Spinal cord (tissue), 10 donors: ENCODE data around the gene SLC48A1. TPM values are rescaled to one million over a fixed set of nuclear protein-coding genes. Genes with fewer than 3 reads are reported as not detected.

Experiments used
- DNase-seq, 6 donors: peaks; one replicate each; pipeline versions ENCODE4 v3.0.0 to v3.0.0-alpha.2; 2013 to 2015; ENCODE audit warnings: low spot score in 6 of 6, low read depth in 4 of 6
- H3K27ac ChIP-seq: one replicate; pipeline ENCODE4 v1.5.1; 2013; ENCODE audit warnings: low read depth, low read length, control low read depth
- H3K27me3 ChIP-seq: one replicate; pipeline ENCODE4 v1.6.1; 2013; ENCODE audit warnings: low read length; ENCODE audit not compliant: control insufficient read depth, insufficient read depth
- H3K36me3 ChIP-seq: one replicate; pipeline ENCODE4 v1.6.1; 2013; ENCODE audit warnings: low read length; ENCODE audit not compliant: control insufficient read depth, insufficient read depth
- H3K4me1 ChIP-seq: one replicate; pipeline ENCODE4 v1.6.1; 2013; ENCODE audit warnings: low read length; ENCODE audit not compliant: control insufficient read depth, insufficient read depth
- H3K4me3 ChIP-seq: one replicate; pipeline ENCODE4 v1.5.1; 2013; ENCODE audit warnings: low read depth, low read length, control low read depth
- H3K9me3 ChIP-seq: one replicate; pipeline ENCODE4 v1.6.1; 2013; ENCODE audit warnings: low read length; ENCODE audit not compliant: control insufficient read depth, insufficient read depth
- WGBS: methylation state at CpG from one replicate; pipeline ENCODE4 v1.1.5; 2013; ENCODE audit warnings: missing lambda C conversion rate; ENCODE audit not compliant: insufficient coverage; 5-methylcytosine and 5-hydroxymethylcytosine counted together
- polyA plus RNA-seq, 2 donors: library from polyadenylated mRNA; unstranded; fragments of 120-200 nt; gene quantifications; one replicate each; pipeline ENCODE4 v1.2.1, GENCODE V29; 2013; ENCODE audit not compliant: insufficient read length in 2 of 2
- total RNA-seq, 2 donors: library from RNA; depleted of rRNA in 1 of 2; stranded (reverse); fragments of 120-200 nt in 1 of 2; fragments of >200 nt in 1 of 2; gene quantifications; one replicate each; pipeline versions ENCODE4 v1.2.3 to v1.2.4, GENCODE V29; 2013 to 2014
- donor health status: healthy.

Gene SLC48A1
- total and polyA plus RNA-seq, 4 donors = 19.3 to 45.1 (median 34.1) TPM

DNA sequence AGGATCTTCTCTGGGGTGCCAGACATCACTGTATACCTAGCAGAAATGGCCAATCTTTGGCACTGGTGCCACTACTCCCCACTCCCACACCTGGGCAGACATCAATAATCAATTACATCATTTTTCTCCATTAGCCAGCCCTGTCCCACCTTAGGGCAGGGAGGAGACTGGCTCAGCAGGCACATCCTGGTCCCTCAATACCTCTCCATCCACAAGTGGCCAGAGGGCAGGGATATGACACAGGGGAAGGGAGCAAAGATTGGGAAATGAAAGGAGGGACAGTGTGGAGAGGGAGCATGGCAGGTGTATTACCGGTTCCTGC is 24.6 kb upstream of the SLC48A1 start:
- Histone ChIP-seq H3K4me1 (peaks cover 28% of the 10 kb centered on the region), H3K36me3 (peaks cover 57% of the 10 kb centered on the region), H3K9me3 (no peaks in the 10 kb centered on the region), H3K27ac (no peak overlapping the region), H3K27me3 (no peaks in the 10 kb centered on the region), H3K4me3 (no peak overlapping the region)
- WGBS = 100% methylated on average over 1 of the region's 1 CpG
- DNase-seq = no peak

DNA sequence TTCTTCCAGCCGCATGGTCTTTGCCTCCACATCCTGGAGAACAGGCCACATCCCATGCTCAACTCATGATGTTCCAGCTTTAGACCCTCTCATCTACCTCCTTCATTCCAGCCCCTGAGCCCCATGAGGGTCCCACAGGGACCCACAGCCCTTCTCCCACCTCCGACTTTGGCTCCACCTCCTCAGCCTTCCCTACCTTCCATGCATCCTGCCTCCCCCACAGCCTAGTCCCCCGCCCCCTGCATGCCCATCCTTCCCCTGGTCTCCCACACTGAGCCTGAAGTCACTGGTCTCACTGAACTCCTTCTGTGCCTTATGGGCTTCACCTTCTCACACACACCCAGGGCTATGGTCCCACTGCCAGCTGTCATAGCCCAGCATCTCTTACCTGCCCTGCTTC is 24.1 kb upstream of the SLC48A1 start:
- WGBS = 91% methylated on average over 3 of the region's 3 CpGs
- Histone ChIP-seq H3K27me3 (no peaks in the 10 kb centered on the region), H3K27ac (no peak overlapping the region), H3K36me3 (peaks cover 59% of the 10 kb centered on the region), H3K9me3 (no peaks in the 10 kb centered on the region), H3K4me1 (peaks cover 27% of the 10 kb centered on the region), H3K4me3 (no peak overlapping the region)
- DNase-seq = no peak

DNA sequence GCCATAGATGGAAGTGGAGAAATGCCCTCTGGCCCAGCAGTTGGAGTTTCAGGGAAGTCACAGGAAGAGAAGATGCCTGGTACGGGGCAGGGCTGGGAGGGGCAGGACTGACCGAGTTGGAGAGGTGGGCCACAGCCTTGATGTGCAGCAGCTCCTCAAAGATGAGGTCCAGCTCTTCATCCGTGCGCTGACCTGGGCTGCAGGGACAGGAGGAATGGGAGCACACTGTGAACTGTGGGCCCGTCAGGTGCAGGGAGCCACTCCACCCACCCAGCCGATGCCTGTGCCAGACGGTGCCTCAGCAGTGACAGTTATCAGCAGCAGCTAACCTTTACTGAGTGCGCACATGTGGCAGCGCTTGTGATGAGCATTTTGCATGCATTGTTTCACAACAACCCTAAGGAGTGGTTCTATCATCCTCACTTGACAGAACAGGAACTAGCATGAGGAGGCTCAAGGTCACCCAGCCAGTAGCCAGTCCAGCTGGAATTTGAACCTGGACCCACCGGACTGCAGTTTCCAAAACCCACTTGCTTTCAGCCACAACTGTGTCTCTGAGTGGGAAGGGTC is 22.7 kb upstream of the SLC48A1 start:
- WGBS = 91% methylated on average over 9 of the region's 10 CpGs
- H3K9me3 ChIP-seq = no peaks in the 10 kb centered on the region
- DNase-seq = no peak
- no peak overlapping the region for H3K27ac ChIP-seq
- H3K4me1 ChIP-seq = peaks cover 25% of the 10 kb centered on the region
- H3K27me3 ChIP-seq = no peaks in the 10 kb centered on the region
- peaks cover 59% of the 10 kb centered on the region for H3K36me3 ChIP-seq
- H3K4me3 ChIP-seq = no peak overlapping the region

DNA sequence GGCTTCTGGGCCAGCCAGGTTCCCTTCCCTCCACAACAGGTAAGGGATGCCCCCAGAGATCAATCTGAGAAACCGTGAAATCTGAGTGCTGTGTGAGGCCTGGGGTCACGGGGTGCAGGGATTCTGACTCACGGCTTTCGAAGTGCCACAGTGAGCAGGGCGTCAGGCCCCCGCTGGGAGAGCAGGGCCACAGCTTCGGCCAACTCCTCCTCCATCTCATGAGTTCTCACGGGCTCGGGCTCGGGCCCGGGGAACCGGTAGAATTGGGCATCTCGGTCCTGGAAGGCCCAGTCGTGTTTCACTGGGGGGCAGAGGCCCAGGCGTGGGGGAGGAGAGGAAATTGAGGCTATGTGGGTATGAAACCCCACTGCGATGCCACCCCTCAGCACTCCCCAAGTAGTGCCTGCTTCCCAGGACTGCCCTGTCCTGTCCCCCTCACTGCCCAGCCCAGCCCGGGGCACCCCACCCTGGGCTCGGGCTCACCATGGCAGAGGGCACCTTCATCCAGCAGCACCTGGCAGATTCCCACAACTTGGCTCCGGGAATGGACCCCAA is 22.0 kb upstream of the SLC48A1 start:
- Histone ChIP-seq H3K27me3 (no peaks in the 10 kb centered on the region), H3K27ac (no peak overlapping the region), H3K4me1 (peaks cover 21% of the 10 kb centered on the region), H3K4me3 (no peak overlapping the region), H3K9me3 (no peaks in the 10 kb centered on the region), H3K36me3 (peaks cover 59% of the 10 kb centered on the region)
- DNase-seq = no peak
- 88% methylated on average over 10 of the region's 19 CpGs for WGBS

DNA sequence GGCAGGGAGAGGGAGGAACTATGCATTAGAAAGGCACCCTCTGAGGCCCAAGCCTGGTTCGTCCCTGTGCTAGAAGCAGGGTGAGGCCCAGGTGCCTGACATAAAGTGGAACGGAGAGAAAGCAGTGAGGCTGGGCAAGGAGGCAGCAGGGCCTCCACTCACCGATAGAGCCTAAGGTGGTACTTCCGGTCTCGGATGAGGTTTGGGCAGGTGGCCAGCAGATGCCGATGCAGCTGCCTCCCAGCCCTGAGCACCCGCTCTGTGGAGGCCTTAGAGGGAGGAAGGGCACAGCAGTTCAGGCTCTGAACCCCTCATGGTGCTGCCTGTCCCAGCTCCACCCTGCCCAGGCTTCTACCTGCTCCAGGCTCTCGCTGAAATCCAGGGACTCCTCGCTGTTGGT is 21.5 kb upstream of the SLC48A1 start:
- H3K27ac ChIP-seq = no peak overlapping the region
- H3K36me3 ChIP-seq = peaks cover 54% of the 10 kb centered on the region
- WGBS = 78% methylated on average over 9 of the region's 9 CpGs
- no peaks in the 10 kb centered on the region for H3K9me3 ChIP-seq
- H3K27me3 ChIP-seq = no peaks in the 10 kb centered on the region
- no peak for DNase-seq
- H3K4me1 ChIP-seq = peaks cover 21% of the 10 kb centered on the region
- no peak overlapping the region for H3K4me3 ChIP-seq

DNA sequence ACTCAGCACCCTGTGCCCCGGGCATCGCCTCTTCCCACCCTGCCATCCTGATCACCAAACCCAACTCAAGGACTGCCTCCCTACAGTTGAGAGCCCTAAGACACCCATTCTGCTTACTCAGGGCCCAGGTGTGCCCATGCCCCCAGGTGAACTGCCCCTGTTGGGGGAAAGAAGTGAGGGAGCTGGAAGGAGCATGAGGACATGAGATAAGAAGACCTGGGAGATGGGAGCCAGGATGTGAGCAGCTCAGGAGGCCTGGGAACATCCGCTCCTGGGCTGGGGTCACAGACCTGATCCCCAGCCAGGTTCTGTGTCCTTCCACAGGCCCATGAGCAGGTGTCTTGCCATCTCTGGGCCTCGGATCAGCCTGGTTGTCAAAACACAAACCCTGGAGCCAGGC is 20.9 kb upstream of the SLC48A1 start:
- no peak overlapping the region for H3K27ac ChIP-seq
- peaks cover 51% of the 10 kb centered on the region for H3K36me3 ChIP-seq
- DNase-seq = no peak
- 94% methylated on average over 3 of the region's 4 CpGs for WGBS
- no peak overlapping the region for H3K4me3 ChIP-seq
- peaks cover 23% of the 10 kb centered on the region for H3K4me1 ChIP-seq
- no peaks in the 10 kb centered on the region for H3K27me3 ChIP-seq
- no peaks in the 10 kb centered on the region for H3K9me3 ChIP-seq

DNA sequence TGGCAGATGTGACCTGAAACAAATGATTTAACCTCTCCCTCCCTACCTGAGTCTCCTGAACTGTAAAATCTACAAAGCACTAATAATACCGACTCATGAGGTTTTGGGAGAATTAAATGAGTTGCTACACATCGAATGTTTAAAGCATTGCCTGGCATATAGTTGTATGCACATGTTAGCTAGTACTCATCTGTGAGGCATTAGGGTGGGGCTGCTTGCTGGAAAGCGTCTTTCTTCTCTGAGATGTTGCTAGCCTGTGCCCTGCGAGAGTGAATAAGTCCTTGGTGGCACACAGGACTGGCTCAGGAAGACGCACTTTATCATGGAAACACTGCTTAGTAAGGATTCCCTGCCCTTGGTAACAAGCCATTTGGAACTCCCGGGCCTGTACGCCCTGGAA is 20.5 kb upstream of the SLC48A1 start:
- H3K4me3 ChIP-seq = no peak overlapping the region
- no peaks in the 10 kb centered on the region for H3K27me3 ChIP-seq
- peaks cover 24% of the 10 kb centered on the region for H3K4me1 ChIP-seq
- no peak for DNase-seq
- H3K27ac ChIP-seq = no peak overlapping the region
- peaks cover 48% of the 10 kb centered on the region for H3K36me3 ChIP-seq
- 65% methylated on average over 6 of the region's 7 CpGs for WGBS
- no peaks in the 10 kb centered on the region for H3K9me3 ChIP-seq

DNA sequence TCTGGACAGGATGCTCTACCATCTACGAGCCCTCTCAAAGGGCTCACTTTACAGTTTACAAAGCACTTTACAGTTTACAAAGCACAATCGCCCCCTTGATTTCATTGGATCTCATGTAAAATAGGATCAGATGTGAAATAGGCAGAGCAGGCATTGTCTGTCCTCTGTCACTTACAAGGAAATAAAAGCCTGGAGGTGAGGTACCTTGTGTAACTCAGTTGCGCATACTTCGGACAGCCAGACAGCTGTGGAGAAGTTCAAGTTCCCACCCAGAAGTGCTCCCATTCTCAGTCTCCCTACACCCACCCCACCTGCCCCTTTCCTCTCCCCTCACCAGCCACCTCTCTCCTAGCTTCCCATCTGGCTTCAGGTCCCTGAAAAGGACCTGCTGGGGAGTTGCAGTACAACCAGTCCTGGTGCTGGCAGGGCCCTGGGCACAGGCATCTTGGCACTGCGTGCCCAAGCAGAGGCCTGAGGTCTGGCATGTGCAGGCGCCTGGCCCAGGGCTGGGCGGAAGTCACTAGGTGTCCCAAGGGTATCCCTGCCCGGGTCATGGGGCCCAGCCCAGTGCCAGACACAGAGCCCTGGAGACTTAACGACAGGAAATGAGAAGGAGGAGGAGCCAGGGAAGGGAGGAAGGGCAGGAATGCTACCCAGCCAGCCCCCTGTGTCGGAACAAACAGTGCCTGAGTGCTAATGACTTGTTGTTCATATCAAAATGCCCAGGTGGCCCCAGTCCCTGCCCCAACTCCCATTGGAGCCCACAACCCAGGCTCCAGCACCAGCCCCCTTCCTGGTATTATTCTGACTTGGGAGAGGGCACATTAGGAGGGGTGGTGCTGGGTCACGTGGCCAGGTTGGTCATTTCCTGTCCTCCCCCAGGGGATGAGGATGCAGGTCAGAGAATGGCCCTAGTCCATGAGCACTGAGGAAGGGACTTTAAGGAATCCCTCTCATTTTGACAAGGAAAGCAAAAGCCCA is 19.7 kb upstream of the SLC48A1 start:
- no peak overlapping the region for H3K27ac ChIP-seq
- 70% methylated on average over 7 of the region's 11 CpGs for WGBS
- H3K4me3 ChIP-seq = no peak overlapping the region
- no peaks in the 10 kb centered on the region for H3K9me3 ChIP-seq
- DNase-seq = no peak
- H3K27me3 ChIP-seq = no peaks in the 10 kb centered on the region
- peaks cover 32% of the 10 kb centered on the region for H3K4me1 ChIP-seq
- peaks cover 43% of the 10 kb centered on the region for H3K36me3 ChIP-seq

DNA sequence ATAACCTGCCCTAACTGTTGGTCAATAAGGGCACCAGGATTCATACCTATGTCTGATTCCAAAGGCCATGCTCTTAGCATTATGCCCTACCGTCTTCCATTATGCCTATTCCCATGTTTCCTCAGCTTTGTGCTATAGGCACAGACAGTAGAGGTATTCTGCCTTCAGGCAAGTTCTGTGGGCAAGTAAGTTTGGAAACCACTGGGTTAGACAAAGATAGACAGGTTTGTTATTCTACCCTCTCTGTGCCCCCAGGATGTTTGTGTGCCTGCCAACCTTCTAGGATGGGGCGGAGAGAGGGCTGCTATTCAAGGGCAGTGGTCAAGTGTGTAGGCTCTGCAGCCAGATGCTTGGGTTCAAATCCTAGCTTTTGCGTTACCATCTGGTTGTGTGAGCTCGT is 18.9 kb upstream of the SLC48A1 start:
- no peaks in the 10 kb centered on the region for H3K27me3 ChIP-seq
- WGBS = 100% methylated on average over 1 of the region's 4 CpGs
- H3K4me3 ChIP-seq = no peak overlapping the region
- no peak overlapping the region for H3K27ac ChIP-seq
- H3K36me3 ChIP-seq = peaks cover 36% of the 10 kb centered on the region
- peaks cover 39% of the 10 kb centered on the region for H3K4me1 ChIP-seq
- DNase-seq = no peak
- no peaks in the 10 kb centered on the region for H3K9me3 ChIP-seq
